GM18861 (cell line): ENCODE results near the gene ATP13A1.

ENCODE experiments used
- ATAC-seq: cut with Tn5 transposase; IDR thresholded peaks from one replicate; pipeline ENCODE4 v1.9.1; 2021; ENCODE audit not compliant: unreplicated experiment

Gene ATP13A1

DNA sequence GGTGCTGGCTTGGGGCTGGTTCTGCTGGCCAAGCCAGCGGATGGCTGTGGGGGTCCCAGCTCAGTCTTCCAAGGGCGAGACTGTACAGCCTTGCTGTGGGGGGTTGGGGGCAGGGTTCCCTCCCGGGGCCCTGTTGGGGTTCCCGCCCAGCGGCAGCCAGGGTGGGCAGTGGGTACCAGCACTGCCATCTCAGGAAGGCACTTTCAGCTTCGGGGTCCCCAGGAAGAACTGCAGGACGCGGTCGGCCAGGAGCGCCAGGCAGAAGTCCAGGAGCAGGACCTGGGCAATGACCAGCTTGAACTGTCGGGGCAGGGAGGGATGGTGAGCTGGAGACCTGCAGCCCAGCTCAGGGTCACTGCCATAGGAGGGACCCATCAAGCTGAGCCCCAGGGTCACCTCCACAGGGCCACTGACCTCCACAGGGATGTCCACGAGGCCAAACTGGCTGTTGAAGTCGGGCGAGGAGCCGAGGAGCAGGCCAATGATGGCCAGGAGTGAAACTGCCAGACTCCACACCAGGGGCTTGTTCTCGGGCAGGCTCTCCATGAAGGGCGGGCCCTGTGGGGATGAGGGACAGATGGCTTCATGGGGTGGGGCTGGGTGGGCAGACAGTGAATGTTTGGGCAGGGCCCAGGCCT lies 18.1 kb downstream of the ATP13A1 start:
- ATAC-seq, result no peak

- ATAC-seq, result no peak
These were observed 19.5 kb downstream of the ATP13A1 start for GRCh38 chr19:19644054-19644388.

GRCh38 chr19:19643158-19644053 lies 20.1 kb downstream of the ATP13A1 start, which contains the start of gene GMIP:
TSS of gene GMIP (minus strand) at chr19:19643657. CDS start at chr19:19643529, 128 bp downstream.
- peak; percentile 50 for ATAC-seq

- no peak for ATAC-seq
These were observed 20.8 kb downstream of the ATP13A1 start for GRCh38 chr19:19642506-19643157.

- no peak for ATAC-seq
These were observed 25.8 kb downstream of the ATP13A1 start for GRCh38 chr19:19637523-19638251.

DNA sequence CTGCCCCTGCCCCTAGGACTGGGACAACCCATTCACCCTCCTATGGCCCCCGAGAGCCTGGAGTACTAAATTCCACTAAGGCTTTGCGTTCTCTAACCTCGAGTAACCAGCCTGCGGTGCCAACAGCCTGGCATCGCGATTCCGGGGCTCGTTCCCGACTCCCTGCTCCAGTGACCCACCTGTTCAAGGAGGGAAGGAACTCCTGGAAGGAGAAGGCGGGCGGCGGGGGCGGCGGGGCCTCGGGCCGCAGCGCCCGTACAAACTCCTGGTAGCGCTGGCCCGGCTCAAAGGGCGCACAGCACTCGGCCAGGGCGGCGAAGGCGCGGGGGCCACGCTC lies 26.3 kb downstream of the ATP13A1 start:
- ATAC-seq, result no peak

DNA sequence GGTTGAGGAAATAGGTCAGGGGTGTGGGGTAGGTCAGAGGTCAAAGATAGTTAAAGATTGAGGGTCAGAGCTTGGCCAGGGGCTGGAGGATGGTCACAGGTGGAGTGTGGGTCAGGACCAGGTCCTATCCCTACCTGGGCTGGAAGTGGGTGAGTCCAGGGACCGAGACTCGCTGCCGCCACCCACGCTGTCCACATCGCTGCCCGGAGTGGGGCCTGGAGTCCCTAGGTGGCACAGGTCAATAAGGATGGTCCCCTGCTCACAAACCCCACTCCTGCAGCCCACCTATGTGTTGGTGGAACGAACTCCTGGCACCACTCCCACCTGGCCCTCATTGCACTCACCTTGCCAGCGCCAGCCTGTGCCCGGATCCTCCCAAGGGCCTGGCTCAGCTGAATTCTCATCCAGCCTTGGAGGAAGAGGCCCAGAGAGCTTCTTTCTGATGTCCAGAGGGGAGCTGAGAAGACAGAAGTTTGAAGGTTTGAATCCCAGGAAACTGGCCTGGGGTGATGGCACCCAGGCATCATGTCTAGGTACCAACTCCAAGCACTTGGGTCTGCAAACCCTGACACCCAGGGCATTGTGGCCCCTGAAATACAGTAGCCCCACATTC lies 26.8 kb downstream of the ATP13A1 start:
- ATAC-seq, result no peak

GRCh38 chr19:19635313-19635702 lies 28.2 kb downstream of the ATP13A1 start:
- no peak for ATAC-seq

- no peak for ATAC-seq
These were observed 28.8 kb downstream of the ATP13A1 start for GRCh38 chr19:19634516-19635312.

GRCh38 chr19:19633711-19634515 lies 29.6 kb downstream of the ATP13A1 start:
- ATAC-seq, result no peak

- ATAC-seq, result no peak
These were observed 30.8 kb downstream of the ATP13A1 start for GRCh38 chr19:19632661-19633060.

DNA sequence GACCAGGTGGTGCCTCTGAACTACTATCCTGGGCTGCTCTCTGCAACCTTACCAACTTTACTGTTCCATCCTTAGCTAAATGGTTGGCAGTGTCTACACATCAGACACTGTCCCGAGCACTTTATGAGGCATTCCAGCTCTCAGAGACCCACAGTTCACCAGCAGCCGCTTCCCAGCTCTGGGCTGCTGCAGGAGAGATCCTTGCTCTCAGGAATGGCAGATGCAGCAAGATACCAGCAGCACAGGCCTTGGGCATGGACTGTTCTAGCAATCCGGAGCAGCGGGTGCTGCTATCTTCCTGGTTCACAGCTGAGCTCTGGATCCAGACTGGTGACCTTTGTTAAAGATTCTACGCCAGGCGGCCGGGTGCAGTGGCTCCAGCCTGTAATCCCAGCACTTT lies 32.1 kb downstream of the ATP13A1 start:
- no peak for ATAC-seq

- no peak for ATAC-seq
These were observed 33.0 kb downstream of the ATP13A1 start for GRCh38 chr19:19630426-19630825.

DNA sequence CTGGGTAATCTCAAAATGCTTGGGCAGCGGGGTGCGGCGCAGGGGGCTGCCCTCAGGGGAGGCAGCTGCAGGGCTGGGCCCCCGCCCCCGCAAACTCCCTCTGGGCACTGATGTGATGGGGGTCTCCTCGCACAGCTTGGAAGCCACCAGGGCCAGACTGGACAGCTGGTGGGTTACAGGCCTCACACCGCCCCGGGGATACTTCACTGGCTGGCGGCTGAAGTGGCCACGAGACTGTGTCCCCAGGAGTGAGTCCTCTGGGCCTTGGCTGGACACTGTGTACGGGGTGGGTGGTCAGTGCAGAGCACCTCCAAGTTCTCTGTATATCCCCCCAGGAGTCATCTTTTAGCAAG lies 33.4 kb downstream of the ATP13A1 start:
- no peak for ATAC-seq

GRCh38 chr19:19628501-19629134 lies 34.9 kb downstream of the ATP13A1 start:
- no peak for ATAC-seq

DNA sequence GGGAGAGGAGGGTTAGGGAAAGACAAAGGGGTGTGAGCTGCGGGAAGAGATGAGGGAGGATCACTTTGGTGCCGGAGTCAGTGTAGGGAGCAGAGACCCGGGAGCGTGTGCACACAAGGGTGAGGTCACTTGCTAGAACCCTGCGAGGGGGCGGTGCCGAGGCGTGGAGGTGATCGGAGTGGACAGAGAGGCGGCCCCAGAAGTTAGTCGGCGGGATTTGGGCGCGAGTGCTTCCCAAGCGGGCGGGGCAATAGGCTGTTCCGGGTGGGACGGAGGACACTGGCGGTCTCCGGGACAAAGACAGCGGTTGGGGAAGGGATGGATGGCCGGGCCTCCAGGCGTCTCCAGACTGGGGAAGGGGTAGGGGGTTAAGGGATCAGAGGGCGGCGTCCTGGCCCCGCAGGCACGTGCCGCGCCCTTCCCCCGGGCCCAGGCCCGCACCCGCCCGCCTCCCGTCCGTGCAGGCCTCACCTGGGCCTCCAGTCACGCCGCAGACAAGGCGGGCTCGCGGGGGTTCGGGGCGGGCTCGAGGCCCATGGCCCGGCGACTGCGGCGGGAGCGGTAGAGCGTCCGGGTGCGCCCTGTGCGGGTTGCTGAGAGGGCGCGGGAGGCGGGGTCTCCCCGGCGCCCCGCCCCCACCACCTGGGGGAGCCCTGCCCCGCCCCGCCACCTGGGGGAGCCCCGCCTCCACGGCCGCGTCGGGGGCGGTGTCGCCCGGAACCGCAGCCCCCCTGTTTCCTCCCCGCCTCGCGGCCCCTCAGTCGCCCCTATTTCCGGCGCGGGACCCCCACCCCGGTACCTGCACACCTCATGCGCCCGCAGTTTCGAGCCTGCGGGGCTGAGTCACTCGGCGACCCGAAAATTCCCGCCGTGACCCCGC lies 35.6 kb downstream of the ATP13A1 start, which contains the start of gene LPAR2:
Gene LPAR2 (minus strand): TSS at position 600 of the 880 bp plus-strand sequence. CDS start 945 bp downstream, outside the sequence.
- no peak for ATAC-seq

DNA sequence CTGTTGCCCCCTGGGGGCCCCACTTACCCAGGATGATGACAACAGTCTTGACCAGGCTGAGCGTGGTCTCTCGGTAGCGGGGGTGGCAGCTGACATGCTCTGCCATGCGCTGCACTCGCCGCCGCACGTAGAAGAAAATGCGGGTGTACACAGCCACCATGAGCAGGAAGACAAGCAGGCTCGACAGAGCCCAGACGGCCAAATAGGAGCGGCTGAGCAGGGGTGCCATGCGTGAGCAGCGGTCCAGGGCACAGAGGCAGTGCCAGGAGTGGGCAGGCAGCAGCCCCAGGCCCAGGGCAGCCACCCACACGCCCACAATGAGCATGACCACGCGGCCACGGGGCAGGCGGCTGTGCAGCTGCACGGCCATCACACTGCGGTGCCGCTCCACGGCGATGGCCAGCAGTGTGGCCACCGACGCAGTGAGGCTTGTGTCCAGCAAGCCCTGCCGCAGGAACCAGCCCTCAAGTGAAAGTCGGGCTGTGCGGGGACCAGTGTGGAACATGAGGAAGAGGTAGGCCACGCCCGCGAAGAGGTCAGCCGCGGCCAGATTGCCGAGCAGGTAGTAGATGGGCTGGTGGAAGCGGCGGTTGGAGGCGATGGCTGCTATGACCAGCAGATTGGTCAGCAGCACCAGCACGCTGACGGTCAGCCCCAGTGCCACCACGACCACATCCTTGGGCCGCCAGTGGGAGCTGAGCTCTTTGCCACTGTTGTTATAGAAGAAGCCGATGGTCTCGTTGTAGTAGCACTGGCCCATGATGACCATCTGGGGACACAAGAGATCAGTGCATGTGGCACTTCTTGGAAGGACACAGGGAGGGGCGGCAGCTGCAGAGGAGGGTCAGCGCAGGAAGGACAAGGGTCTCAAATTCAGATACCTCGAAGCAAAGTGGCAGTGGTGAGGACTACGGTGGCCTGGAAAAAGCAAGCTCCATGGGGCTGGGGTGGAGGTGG lies 36.7 kb downstream of the ATP13A1 start:
- ATAC-seq, result no peak
